Activated effector memory CD4-positive, alpha-beta T cell treated with Interleukin-2 at 50 U/mL for 16 hours (primary cell): ENCODE results near the gene NXNL2.

ENCODE experiments used
- DNase-seq: peaks from one replicate; pipeline ENCODE4 v3.0.0-alpha.2; 2020

The NXNL2 gene

GRCh38 chr9:88580961-88581360 is 46.0 kb downstream of the NXNL2 start:
- DNase-seq, result no peak

DNA sequence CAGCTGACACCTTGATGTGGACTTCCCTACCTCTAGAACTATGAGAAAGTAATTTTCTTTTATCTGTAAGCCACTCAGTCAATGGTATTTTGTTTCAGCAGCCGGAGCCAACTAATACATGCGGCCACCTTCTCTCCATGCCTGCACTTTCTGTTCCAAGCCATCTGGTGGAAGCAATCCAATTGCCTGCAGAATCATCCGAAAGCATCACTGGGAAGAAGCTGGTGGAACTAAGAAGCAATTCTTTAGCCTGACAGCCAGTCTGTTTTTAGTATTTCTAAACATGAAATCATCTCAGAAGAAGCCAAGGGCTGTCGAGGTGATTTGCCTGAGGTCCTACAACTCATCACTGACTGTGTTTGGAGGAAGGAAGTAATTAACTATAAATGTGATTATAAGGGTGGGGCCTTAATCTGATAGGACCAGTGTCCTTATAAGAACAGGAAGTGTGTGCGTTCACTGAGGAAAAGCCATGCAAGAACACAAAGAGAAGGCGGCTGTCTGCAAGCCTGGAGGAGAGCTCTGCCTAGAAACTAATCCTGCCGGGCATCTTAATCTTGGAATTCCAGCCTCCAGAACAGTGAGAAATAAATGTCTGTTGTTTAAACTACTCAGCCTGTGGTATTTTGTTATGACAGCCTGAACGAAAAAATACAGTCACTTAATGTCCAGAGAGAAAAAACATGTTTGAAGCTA is 49.1 kb downstream of the NXNL2 start:
- DNase-seq, result no peak

GRCh38 chr9:88585426-88585825 is 50.4 kb downstream of the NXNL2 start:
- DNase-seq, result no peak

GRCh38 chr9:88586452-88586851 is 51.5 kb downstream of the NXNL2 start:
- no peak for DNase-seq

GRCh38 chr9:88587182-88587581 is 52.2 kb downstream of the NXNL2 start:
- DNase-seq, result no peak

DNA sequence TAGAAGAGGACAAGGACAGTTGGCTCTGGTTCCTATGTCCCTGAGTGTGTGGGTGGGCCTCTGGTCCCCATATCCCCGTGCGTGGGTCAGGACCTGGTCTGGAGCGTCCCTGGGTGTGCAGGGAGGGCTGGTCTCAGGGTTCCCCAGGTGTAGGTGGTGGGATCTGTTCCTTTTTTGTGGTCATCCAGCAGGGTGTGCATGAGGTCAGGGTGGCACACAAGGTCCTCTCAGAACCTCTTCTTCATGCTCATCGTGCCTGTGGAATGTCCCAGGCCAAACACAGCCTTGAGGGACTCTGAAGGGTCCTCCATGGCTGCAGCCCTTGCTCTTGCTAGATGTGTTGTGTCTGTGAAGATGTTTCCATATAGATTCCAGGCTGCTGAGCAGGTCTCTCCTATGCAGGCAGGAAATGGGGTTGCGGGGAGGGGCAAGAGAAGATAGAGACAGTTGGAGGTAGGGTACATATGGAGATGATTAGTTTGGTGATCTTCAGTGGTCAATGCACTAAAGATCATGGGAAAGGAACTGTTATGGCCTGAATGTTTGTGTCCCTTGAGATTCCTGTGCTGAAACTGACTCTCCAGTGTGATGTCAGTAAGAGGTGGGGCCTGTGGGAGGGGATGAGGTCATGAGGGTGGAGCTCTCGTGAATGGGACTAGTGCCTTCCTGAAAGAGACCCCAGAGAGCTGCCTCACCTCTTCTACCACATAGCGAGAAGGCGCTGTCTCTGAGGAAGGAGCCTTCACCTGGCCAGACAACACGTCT is 53.1 kb downstream of the NXNL2 start:
- DNase-seq, result no peak

GRCh38 chr9:88589656-88590055 is 54.7 kb downstream of the NXNL2 start:
- no peak for DNase-seq

- DNase-seq, result no peak
These were observed 55.7 kb downstream of the NXNL2 start for GRCh38 chr9:88590558-88591146.

GRCh38 chr9:88593537-88594185 is 58.7 kb downstream of the NXNL2 start:
- DNase-seq, result no peak
